Panc1 (cell line): ENCODE measurements around the gene DUSP8. TPM values are rescaled to one million over a fixed set of nuclear protein-coding genes. Genes with fewer than 3 reads are reported as not detected.

Experiments
- ATAC-seq: fragments of 200-7000 bp; cut with Tn5 transposase; 2 replicates; pipeline ENCODE4 v1.9.1; 2020; ENCODE audit warnings: mild to moderate bottlenecking, moderate library complexity
- BruUV-seq: library from RNA; stranded (reverse); fragments of 400-500 nt; replicated peaks from 2 replicates; lab custom pipeline; 2021; lab: Mats Ljungman, UMichigan
- CTCF ChIA-PET: fragments of 300-600 bp; sonication (Branson Sonifier 250); formaldehyde crosslinking; loops from one replicate; lab custom pipeline; 2022; ENCODE audit warnings: antibody characterized with exemption; lab: Charles Lee
- POLR2A ChIA-PET: fragments of 300-600 bp; sonication (Branson Sonifier 250); formaldehyde crosslinking; loops from one replicate; lab custom pipeline; 2022; ENCODE audit warnings: antibody characterized with exemption; lab: Charles Lee
- DNase-seq: peaks from one replicate; pipeline ENCODE4 v3.0.0-alpha.2; 2010; ENCODE audit warnings: low read depth, low spot score
- H3K27ac ChIP-seq: 2 replicates; pipeline ENCODE4 v1.5.1; 2011; ENCODE audit warnings: mild to moderate bottlenecking, low read length, inconsistent platforms
- H3K27me3 ChIP-seq: fragments of 200-500 bp; sonication (Bioruptor generic); 2 replicates; pipeline ENCODE4 v1.6.0; 2014; ENCODE audit warnings: low read length, inconsistent platforms; ENCODE audit not compliant: control insufficient read depth, insufficient read depth
- H3K36me3 ChIP-seq: fragments of 200-500 bp; sonication (Bioruptor generic); 2 replicates; pipeline ENCODE4 v1.5.1; 2014; ENCODE audit warnings: inconsistent platforms, mild to moderate bottlenecking, low read length, moderate library complexity; ENCODE audit not compliant: control insufficient read depth, insufficient read depth
- H3K4me1 ChIP-seq: 2 replicates; pipeline ENCODE4 v1.5.1; 2011; ENCODE audit warnings: inconsistent platforms, mild to moderate bottlenecking, low read length, moderate library complexity; ENCODE audit not compliant: control insufficient read depth, insufficient read depth
- H3K4me3 ChIP-seq, 2 experiments: 2 replicates each; pipeline ENCODE4 v1.5.1; 2011 to 2012; ENCODE audit warnings: low read depth in 2 of 2, low read length in 2 of 2, mild to moderate bottlenecking in 2 of 2, inconsistent platforms in 1 of 2, moderate library complexity in 1 of 2
- H3K9me3 ChIP-seq: fragments of 200-500 bp; sonication (Bioruptor generic); 2 replicates; pipeline ENCODE4 v1.5.1; 2014; ENCODE audit warnings: low read depth, mild to moderate bottlenecking, inconsistent platforms, low read length, moderate library complexity; ENCODE audit not compliant: control insufficient read depth, insufficient read depth
- POLR2AphosphoS5 ChIP-seq: IDR thresholded peaks from 2 replicates; pipeline ENCODE4 v1.6.1; 2012; ENCODE audit warnings: mild to moderate bottlenecking, low read depth, low read length, moderate library complexity
- SIN3A ChIP-seq: IDR thresholded peaks from 2 replicates; pipeline ENCODE4 v1.6.1; 2012; ENCODE audit warnings: low read depth, mild to moderate bottlenecking, low read length, moderate library complexity, borderline replicate concordance; ENCODE audit not compliant: insufficient read depth
- TCF7L2 ChIP-seq: IDR thresholded peaks from 2 replicates; pipeline ENCODE4 v1.6.1; 2011; ENCODE audit warnings: mild to moderate bottlenecking, low read depth, low read length, inconsistent platforms
- in situ Hi-C: cut with HindIII; loops from 2 replicates; pipeline ENCODE4 v1.10.0; 2016; ENCODE audit warnings: low sequenced_read_pairs, low pct_unique_long_range_greater_than_20kb
- intact Hi-C: fragments of 100-400 bp; cut with micrococcal nuclease; formaldehyde crosslinking; loops from one replicate; pipeline ENCODE4 v1.10.0; 2022; ENCODE audit not compliant: unreplicated experiment
- total RNA-seq: library from RNA; stranded (reverse); gene quantifications from one replicate; pipeline ENCODE4 v1.2.1, GENCODE V29; 2021; ENCODE audit not compliant: unreplicated experiment
- TF ChIP-seq, protein P1 (sequence below): fragments of 450-650 bp; IDR thresholded peaks from 2 replicates; pipeline ENCODE4 v1.5.1; 2017; ENCODE audit warnings: mild to moderate bottlenecking
- TF ChIP-seq, protein P2 (sequence below), 2 experiments: IDR thresholded peaks; 2 replicates each; pipeline ENCODE4 v1.6.1; 2011 to 2012; ENCODE audit warnings: low read depth in 2 of 2, control low read depth in 1 of 2, low read length in 1 of 2, mild to moderate bottlenecking in 1 of 2, moderate library complexity in 1 of 2; ENCODE audit not compliant: insufficient read depth in 1 of 2

DUSP8 gene
- total RNA-seq, 1 experiment from 2014 or later: 5.5 TPM

DNA sequence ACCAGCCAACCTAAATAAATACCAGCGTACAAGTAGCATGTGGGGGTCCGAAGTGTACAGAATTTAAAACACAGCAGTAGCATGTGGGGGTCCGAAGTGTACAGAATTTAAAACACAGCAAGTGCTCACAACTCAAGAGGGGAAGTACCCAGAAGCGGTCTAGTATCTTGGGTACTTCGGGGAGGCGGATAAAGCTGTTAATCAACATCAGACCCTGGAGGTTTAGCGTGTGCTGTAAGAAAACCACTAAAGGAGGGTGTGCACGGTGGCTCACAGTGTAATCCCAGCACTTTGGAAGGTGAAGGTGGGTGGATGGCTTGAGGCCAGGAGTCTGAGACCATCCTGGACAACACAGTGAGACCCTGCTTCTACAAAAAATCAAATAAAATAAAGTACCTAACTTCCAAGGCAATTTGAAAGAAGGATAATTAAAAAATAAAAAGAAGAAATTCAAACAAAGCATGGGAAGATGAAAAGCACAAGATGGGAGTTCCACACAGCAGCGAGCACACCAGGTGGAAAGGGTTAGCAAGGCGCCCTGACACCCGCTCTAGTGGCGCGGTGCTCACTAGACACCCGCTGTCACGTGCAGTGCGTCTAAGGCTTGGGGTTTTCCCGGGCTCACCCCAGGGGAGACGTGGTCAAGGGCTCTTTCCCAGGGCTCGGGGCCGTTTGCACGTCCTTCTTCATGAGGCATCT lies 50.5 kb downstream of the DUSP8 start:
- H3K4me3 ChIP-seq: no peak overlapping the region
- no peaks in the 10 kb centered on the region for H3K27me3 ChIP-seq
- intact Hi-C loops: no loop called here
- H3K36me3 ChIP-seq: no peaks in the 10 kb centered on the region
- DNase-seq (no peak), ATAC-seq (no peak)
- in situ Hi-C loops: no loop called here
- no TSS peak for BruUV-seq
- no peak overlapping the region for H3K27ac ChIP-seq
- POLR2A ChIA-PET: no interaction called here
- H3K4me1 ChIP-seq: peaks cover 6% of the 10 kb centered on the region
- TF ChIP-seq POLR2AphosphoS5 (no peak), TCF7L2 (no peak), SIN3A (no peak)
- TF ChIP-seq, protein P1, sequence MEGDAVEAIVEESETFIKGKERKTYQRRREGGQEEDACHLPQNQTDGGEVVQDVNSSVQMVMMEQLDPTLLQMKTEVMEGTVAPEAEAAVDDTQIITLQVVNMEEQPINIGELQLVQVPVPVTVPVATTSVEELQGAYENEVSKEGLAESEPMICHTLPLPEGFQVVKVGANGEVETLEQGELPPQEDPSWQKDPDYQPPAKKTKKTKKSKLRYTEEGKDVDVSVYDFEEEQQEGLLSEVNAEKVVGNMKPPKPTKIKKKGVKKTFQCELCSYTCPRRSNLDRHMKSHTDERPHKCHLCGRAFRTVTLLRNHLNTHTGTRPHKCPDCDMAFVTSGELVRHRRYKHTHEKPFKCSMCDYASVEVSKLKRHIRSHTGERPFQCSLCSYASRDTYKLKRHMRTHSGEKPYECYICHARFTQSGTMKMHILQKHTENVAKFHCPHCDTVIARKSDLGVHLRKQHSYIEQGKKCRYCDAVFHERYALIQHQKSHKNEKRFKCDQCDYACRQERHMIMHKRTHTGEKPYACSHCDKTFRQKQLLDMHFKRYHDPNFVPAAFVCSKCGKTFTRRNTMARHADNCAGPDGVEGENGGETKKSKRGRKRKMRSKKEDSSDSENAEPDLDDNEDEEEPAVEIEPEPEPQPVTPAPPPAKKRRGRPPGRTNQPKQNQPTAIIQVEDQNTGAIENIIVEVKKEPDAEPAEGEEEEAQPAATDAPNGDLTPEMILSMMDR: no peak
- TF ChIP-seq, protein P2, sequence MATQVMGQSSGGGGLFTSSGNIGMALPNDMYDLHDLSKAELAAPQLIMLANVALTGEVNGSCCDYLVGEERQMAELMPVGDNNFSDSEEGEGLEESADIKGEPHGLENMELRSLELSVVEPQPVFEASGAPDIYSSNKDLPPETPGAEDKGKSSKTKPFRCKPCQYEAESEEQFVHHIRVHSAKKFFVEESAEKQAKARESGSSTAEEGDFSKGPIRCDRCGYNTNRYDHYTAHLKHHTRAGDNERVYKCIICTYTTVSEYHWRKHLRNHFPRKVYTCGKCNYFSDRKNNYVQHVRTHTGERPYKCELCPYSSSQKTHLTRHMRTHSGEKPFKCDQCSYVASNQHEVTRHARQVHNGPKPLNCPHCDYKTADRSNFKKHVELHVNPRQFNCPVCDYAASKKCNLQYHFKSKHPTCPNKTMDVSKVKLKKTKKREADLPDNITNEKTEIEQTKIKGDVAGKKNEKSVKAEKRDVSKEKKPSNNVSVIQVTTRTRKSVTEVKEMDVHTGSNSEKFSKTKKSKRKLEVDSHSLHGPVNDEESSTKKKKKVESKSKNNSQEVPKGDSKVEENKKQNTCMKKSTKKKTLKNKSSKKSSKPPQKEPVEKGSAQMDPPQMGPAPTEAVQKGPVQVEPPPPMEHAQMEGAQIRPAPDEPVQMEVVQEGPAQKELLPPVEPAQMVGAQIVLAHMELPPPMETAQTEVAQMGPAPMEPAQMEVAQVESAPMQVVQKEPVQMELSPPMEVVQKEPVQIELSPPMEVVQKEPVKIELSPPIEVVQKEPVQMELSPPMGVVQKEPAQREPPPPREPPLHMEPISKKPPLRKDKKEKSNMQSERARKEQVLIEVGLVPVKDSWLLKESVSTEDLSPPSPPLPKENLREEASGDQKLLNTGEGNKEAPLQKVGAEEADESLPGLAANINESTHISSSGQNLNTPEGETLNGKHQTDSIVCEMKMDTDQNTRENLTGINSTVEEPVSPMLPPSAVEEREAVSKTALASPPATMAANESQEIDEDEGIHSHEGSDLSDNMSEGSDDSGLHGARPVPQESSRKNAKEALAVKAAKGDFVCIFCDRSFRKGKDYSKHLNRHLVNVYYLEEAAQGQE (IDR thresholded peaks at IDR 0.05; ENCODE audit: insufficient read depth in 1 of 2, low read depth in 2 of 2, low read length in 1 of 2): no peak
- no peaks in the 10 kb centered on the region for H3K9me3 ChIP-seq
- CTCF ChIA-PET: interaction anchor here (0.6 kb wide), 1 partner anchor 53 kb away, joined by 3 read pairs; no protein-coding TSS in a partner anchor

DNA sequence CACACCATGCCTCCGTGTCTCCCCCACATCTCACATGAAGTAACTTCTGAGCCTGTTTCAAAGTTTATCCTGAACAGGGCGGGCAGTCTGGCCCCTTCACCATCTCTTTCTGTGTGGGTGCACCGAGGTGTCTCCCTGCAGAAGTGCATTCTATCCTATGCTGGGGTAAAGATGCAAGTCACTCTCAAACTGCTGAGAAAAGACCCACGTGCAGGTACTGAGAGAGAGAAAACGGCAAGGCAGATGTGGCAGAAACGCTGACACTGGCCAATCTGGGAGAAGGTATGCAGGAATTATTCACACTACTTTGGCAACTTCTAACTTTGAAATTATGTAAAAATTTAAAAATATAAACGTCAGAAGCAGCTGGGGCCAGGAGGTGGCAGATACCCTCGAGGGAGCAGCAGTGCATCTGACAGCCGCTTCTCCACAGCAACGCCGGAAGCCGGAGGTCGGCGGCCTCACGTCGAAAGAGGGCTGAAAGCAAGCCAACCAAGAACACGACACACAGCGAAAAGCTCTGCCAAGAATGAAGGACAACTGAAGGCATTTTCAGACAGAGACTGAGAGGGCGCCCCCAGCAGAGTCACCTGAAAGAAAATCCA lies 51.3 kb downstream of the DUSP8 start:
- no peaks in the 10 kb centered on the region for H3K27me3 ChIP-seq
- CTCF ChIA-PET: no interaction called here
- peaks cover 14% of the 10 kb centered on the region for H3K4me1 ChIP-seq
- no peak for DNase-seq
- no peak overlapping the region for H3K4me3 ChIP-seq
- TF ChIP-seq TCF7L2: no peak
- TF ChIP-seq, protein P2 (IDR thresholded peaks at IDR 0.05; ENCODE audit: insufficient read depth in 1 of 2, low read depth in 2 of 2, low read length in 1 of 2): no peak
- TF ChIP-seq, protein P1: no peak
- TF ChIP-seq SIN3A: no peak
- no peak for TF ChIP-seq POLR2AphosphoS5
- H3K9me3 ChIP-seq: no peaks in the 10 kb centered on the region
- H3K36me3 ChIP-seq: no peaks in the 10 kb centered on the region
- BruUV-seq: no TSS peak
- intact Hi-C loops (no loop called here), in situ Hi-C loops (no loop called here)
- H3K27ac ChIP-seq: no peak overlapping the region
- ATAC-seq: no peak
- POLR2A ChIA-PET: no interaction called here
